ENCODE results near the gene PTPRG.

The PTPRG gene

GRCh38 chr3:61824553-61825135 lies 263.3 kb downstream of the PTPRG start:
- no peak for DNase-seq (ENCODE audit: low read depth, low spot score)

DNA sequence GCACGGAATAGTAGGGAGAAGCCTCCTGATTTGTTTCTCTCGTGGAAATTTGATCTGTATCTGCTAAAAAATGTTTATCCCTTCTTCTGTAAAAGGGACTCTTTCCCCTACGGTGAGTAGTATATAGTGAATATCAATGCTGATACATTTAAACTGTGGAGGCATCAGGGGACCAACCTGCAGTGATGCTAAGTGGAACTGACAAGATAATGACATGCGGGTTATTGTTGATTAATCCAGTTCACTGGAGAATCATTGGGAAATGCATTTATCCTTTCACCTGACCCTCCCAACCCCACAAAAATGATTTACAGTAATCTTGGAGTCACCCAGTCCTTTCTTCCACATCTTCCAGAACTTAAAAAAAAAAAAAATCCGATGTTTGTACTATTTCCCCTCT lies 264.8 kb downstream of the PTPRG start:
- no peak for DNase-seq (ENCODE audit: low read depth, low spot score)

- DNase-seq (ENCODE audit: low read depth, low spot score) = no peak
These were observed 267.0 kb downstream of the PTPRG start for GRCh38 chr3:61828184-61828874.

GRCh38 chr3:61828880-61829721 lies 267.7 kb downstream of the PTPRG start:
- DNase-seq (ENCODE audit: low read depth, low spot score) = no peak

DNA sequence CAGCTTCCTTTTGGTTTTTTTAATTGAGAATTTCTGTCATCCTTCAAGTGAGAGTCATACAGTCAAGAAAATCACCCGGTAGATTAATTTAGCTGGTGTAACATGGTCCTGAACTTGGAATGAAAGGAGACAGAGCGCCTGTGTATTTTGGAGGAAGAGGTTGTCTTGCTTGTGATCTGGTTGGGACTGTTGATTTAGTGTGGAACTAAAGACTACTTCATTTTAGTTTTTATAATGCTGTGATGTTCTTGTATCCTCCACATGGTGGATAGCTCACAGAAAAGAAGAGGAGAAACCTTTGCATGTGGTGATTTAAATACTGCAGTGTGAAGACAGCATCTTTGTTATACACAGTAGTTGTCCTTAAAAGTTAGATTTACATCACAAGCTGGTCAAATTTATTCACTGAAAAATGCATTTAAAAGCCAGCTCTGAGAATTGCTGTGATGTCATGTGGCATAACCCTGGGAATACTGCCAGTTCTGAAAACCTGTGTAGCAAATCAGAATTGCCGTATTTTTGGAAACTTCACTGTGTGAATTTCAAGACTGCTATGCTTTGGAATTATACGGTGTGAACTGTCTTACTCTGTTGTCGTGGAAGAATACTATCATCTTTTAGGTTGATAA lies 268.5 kb downstream of the PTPRG start:
- no peak for DNase-seq (ENCODE audit: low read depth, low spot score)

DNA sequence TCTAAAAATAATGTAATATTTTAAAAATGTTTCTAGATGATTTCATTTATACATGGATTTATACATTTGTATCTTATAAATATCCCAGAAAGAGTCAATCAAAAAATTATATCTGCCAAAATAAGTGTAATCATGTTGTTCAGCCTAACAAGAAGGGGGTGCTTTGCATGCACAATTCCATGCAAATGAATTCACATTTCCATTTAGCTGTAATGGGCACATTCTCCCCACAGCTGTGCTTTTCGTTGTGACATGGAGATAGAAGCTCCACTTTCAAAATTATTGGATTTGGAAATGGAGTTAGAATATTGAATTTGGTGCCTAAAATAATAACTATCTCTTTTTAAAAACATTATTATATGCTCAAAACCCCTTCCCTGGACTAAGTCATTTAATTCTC lies 270.6 kb downstream of the PTPRG start:
- no peak for DNase-seq (ENCODE audit: low read depth, low spot score)

GRCh38 chr3:61832375-61833229 lies 271.2 kb downstream of the PTPRG start:
- no peak for DNase-seq (ENCODE audit: low read depth, low spot score)

DNA sequence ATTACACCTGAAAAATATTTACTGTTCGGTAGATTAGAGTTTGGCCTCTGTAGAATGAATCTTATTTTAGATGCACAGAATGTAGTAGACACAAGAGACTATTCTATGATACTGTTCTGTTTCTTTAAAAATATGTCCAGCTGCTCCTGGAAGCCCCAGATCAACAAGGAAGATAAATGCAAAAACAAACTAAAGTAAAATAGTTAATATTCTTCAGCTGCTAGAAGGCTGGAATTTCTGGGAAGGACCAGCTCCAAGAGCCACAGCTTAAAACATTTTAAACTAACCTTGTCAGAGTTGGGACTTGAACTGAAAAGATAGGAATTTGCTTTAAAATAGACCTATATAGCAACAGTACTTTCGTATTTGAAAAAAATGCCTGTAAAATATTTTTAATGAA lies 277.9 kb downstream of the PTPRG start:
- DNase-seq (ENCODE audit: low read depth, low spot score) = no peak

- no peak for DNase-seq (ENCODE audit: low read depth, low spot score)
These were observed 279.9 kb downstream of the PTPRG start for GRCh38 chr3:61841111-61841845.

DNA sequence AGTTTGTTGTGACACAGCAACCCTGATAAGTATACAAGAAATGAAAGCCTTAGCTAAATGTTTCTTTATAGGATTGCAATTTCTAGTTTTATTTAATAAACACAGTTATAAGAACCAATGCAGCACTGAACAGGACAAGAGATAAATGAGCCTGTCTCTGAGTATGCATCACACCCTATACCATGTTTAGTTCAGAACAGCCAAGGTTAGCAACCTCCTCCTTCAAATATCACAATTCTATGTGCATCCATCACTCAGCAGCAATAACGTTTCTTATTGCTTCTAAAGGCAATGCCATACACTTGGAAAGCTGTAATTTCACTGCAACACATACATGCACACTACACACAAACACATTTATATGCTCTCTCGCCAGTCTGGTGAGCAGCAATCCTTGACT lies 280.6 kb downstream of the PTPRG start:
- no peak for DNase-seq (ENCODE audit: low read depth, low spot score)

DNA sequence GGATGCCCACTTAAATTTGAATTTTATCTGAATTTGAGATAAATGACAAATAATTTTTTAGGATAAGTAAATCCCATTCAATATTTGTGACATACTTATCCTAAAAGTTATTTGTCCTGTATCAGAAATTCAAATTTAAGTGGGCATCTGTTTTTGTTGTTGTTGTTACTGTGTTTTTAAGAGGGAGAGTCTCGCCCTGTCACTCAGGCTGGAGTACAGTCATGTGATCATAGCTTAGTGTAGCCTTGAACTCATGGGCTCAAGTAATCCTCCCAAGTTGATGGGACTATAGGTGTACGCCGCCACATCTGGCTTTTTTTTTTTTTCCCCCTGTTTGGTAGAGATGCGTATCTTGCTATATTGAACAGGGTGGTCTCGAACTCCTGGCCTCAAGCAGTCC lies 283.0 kb downstream of the PTPRG start:
- DNase-seq (ENCODE audit: low read depth, low spot score) = no peak

DNA sequence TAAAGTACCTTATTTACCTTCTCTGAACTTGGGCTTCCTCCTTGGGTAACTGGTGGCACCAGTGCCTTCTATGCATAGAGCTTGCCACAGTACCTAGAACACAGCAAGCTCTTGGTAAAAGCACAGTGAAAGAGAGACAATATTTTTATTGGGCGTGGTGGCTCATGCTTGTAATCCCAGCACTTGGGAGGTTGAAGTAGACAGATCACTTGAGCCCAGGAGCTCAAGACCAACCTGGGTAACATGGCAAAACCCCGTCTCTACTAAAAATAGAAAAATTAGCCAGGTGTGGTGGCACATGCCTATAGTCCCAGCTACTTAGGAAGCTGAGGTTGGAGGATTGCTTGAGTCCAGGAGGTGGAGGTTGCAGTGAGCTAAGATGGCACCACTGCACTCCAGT lies 285.1 kb downstream of the PTPRG start:
- DNase-seq (ENCODE audit: low read depth, low spot score) = no peak

GRCh38 chr3:61847784-61848462 lies 286.6 kb downstream of the PTPRG start:
- peak; percentile 35 for DNase-seq (ENCODE audit: low read depth, low spot score)

GRCh38 chr3:61848885-61849284 lies 287.5 kb downstream of the PTPRG start:
- DNase-seq (ENCODE audit: low read depth, low spot score) = no peak

- DNase-seq (ENCODE audit: low read depth, low spot score) = no peak
These were observed 292.5 kb downstream of the PTPRG start for GRCh38 chr3:61853912-61854311.

DNA sequence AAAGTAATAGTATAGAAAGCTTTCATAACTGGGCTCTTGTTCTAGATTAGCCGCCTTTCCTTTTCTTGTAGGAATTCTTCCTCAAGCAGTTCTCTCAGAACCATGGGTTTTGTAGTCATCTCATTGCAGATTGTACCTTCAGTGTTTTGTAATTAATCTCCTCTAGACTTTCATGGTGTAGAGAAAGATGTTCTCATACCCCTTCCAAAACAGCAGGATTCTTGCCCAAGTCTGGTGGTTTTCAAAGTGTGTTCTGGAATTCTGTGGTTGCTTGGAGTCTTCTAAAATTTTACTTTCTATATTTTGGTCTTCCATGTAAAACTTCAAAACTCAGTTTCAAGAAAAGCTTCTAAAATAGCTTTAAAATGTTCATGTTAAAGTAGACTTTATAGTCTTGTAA lies 293.8 kb downstream of the PTPRG start:
- DNase-seq (ENCODE audit: low read depth, low spot score) = no peak

DNA sequence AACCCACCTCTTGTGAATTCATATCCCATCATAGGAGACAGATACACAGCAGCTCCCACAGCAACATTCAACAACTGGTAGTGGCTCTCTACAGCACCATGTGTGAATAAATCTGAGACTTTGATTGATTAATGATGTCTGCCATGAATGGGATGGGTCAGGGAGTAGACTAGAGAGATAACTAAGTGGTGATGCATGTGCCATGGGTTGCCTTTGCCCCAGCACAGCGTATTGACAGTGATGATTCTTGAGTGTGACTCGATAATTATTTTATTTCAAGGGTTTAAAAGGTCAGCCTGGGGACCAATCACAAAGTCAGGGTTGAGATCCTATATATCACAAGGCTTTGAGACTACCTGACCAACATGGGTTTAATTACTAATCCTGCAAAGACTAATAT lies 295.9 kb downstream of the PTPRG start:
- DNase-seq (ENCODE audit: low read depth, low spot score) = no peak

GRCh38 chr3:61858054-61858453 lies 296.7 kb downstream of the PTPRG start:
- no peak for DNase-seq (ENCODE audit: low read depth, low spot score)

DNA sequence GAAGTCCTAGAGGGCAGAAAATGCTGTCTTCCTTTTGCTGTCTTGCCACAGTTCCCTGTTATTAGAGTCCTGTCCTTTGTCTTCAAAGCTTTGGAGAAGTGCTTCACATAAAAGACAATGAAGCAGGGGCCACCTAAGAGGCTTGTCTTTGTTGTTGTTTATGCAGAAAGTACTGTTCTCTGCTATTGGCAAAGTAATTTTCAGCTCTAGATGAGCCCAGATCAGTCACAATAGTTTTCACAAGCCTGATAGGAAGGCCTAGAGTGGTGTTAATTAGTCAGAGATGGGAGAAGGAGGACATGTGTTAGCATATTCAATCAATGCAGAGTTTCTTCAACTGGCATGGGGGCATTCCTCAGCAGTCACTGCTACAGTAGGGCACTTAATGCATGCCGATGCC lies 300.0 kb downstream of the PTPRG start:
- no peak for DNase-seq (ENCODE audit: low read depth, low spot score)

GRCh38 chr3:61862614-61863289 lies 301.4 kb downstream of the PTPRG start:
- DNase-seq (ENCODE audit: low read depth, low spot score) = no peak
